HepG2 (cell line): ENCODE results near the gene DSCAML1. TPM values are rescaled to one million over a fixed set of nuclear protein-coding genes. Genes with fewer than 3 reads are reported as not detected.

ENCODE experiments used
- ATAC-seq: fragments of 200-7000 bp; cut with Tn5 transposase; 3 replicates; pipeline ENCODE4 v1.9.1; 2020; ENCODE audit warnings: mild to moderate bottlenecking, moderate library complexity
- BruUV-seq: library from RNA; stranded (reverse); fragments of 400-500 nt; replicated peaks from 2 replicates; lab custom pipeline; 2021; lab: Mats Ljungman, UMichigan
- CTCF ChIA-PET: fragments of 300-600 bp; formaldehyde crosslinking; extraction: SDS; loops from one replicate; lab custom pipeline; 2021; ENCODE audit warnings: low total read pairs, inconsistent platforms, low intra/inter-chr PET ratio; lab: Yijun Ruan, JAX
- POLR2A ChIA-PET: fragments of 350-600 bp; sonication (Branson Sonifier 250); formaldehyde crosslinking; loops from one replicate; lab custom pipeline; 2020; ENCODE audit warnings: antibody characterized with exemption, inconsistent platforms; lab: Yijun Ruan, JAX
- DNase-seq: peaks from one replicate; pipeline ENCODE4 v3.0.0-alpha.2; 2015; ENCODE audit warnings: low spot score
- FAIRE-seq: peaks from 3 replicates; lab custom pipeline; 2011; peaks lifted over from hg19 to GRCh38; lab: Jason Lieb, UNC
- H2AFZ ChIP-seq: one replicate; pipeline ENCODE4 v1.6.1; 2011; ENCODE audit warnings: low read length, inconsistent platforms
- H3K27ac ChIP-seq: fragments of 300-600 bp; 3 replicates; pipeline ENCODE4 v1.8.0; 2011; ENCODE audit warnings: mixed run types, mild to moderate bottlenecking, mixed read lengths, low read length, inconsistent platforms; ENCODE audit not compliant: insufficient read depth; ENCODE audit errors: extremely low read length
- H3K27me3 ChIP-seq, 2 experiments: fragments of 200-600 bp in 1 of 2; 2 replicates in 1 of 2; 3 replicates in 1 of 2; pipeline versions ENCODE4 v1.6.0 to v1.8.0; 2011; ENCODE audit warnings: low read length in 2 of 2, mild to moderate bottlenecking in 2 of 2, moderate library complexity in 2 of 2, inconsistent platforms in 1 of 2; ENCODE audit not compliant: insufficient read depth in 2 of 2, control insufficient read depth in 1 of 2
- H3K36me3 ChIP-seq, 2 experiments: fragments of 200-600 bp in 1 of 2; replicated peaks in 1 of 2; 2 replicates in 1 of 2; 3 replicates in 1 of 2; pipeline versions ENCODE4 v1.5.1 to v1.8.0; 2011; ENCODE audit warnings: low read length in 2 of 2, inconsistent platforms in 1 of 2; ENCODE audit not compliant: insufficient read depth in 2 of 2, control insufficient read depth in 1 of 2
- H3K4me1 ChIP-seq: 2 replicates; pipeline ENCODE4 v1.5.1; 2012; ENCODE audit warnings: low read length, inconsistent platforms; ENCODE audit not compliant: insufficient read depth
- H3K4me2 ChIP-seq: 2 replicates; pipeline ENCODE4 v1.6.0; 2011; ENCODE audit warnings: low read depth, low read length, inconsistent platforms
- H3K4me3 ChIP-seq, 3 experiments: fragments of 200-600 bp in 1 of 3; sonication (generic), shearing (Covaris generic) in 1 of 3; replicated peaks in 1 of 3; 2 replicates each; pipeline ENCODE4 v1.5.1; 2011 to 2016; ENCODE audit warnings: low read length in 3 of 3, inconsistent platforms in 2 of 3, low read depth in 2 of 3, mild to moderate bottlenecking in 2 of 3, control low read depth in 1 of 3, mixed read lengths in 1 of 3; ENCODE audit not compliant: insufficient read depth in 1 of 3
- H3K79me2 ChIP-seq: one replicate; pipeline ENCODE4 v1.6.1; 2011; ENCODE audit warnings: low read length, inconsistent platforms; ENCODE audit not compliant: insufficient read depth
- H3K9ac ChIP-seq: 2 replicates; pipeline ENCODE4 v1.6.0; 2011; ENCODE audit warnings: mild to moderate bottlenecking, low read depth, low read length, inconsistent platforms; ENCODE audit not compliant: insufficient read depth
- H3K9me3 ChIP-seq: 2 replicates; pipeline ENCODE4 v1.5.1; 2012; ENCODE audit warnings: mild to moderate bottlenecking, low read length
- H4K20me1 ChIP-seq: 2 replicates; pipeline ENCODE4 v1.6.0; 2011; ENCODE audit warnings: inconsistent platforms, mild to moderate bottlenecking, low read length, moderate library complexity; ENCODE audit not compliant: insufficient read depth
- CTCF ChIP-seq: sonication (generic); formaldehyde crosslinking; IDR thresholded peaks from 2 replicates; pipeline ENCODE4 v1.5.0; 2020; ENCODE audit warnings: mild to moderate bottlenecking, missing genetic modification reagents, moderate library complexity
- HNRNPK ChIP-seq: fragments of 200-400 bp; formaldehyde crosslinking; IDR thresholded peaks from 2 replicates; pipeline ENCODE4 v1.6.1; 2018; ENCODE audit warnings: low read length, low read depth, moderate library complexity, mild to moderate bottlenecking; ENCODE audit not compliant: poor library complexity, severe bottlenecking
- JDP2 ChIP-seq: sonication (generic); formaldehyde crosslinking; IDR thresholded peaks from 2 replicates; pipeline ENCODE4 v1.8.1; 2022; ENCODE audit warnings: missing genetic modification reagents, borderline replicate concordance
- RCOR2 ChIP-seq: IDR thresholded peaks from 2 replicates; pipeline ENCODE4 v1.6.1; 2016; ENCODE audit warnings: missing biosample characterization, missing genetic modification reagents
- ZFP91 ChIP-seq: sonication (generic); formaldehyde crosslinking; IDR thresholded peaks from 2 replicates; pipeline ENCODE4 v1.9.0; 2022; ENCODE audit warnings: missing genetic modification reagents, mild to moderate bottlenecking, borderline replicate concordance
- ZNF12 ChIP-seq: sonication (generic); formaldehyde crosslinking; IDR thresholded peaks from 2 replicates; pipeline ENCODE4 v1.5.0; 2020; ENCODE audit warnings: missing genetic modification reagents
- ZNF225 ChIP-seq: sonication (generic); formaldehyde crosslinking; IDR thresholded peaks from 2 replicates; pipeline ENCODE4 v1.4.0; 2020; ENCODE audit warnings: mild to moderate bottlenecking, missing genetic modification reagents
- WGBS: methylation state at CpG from one replicate; pipeline ENCODE4 v1.1.6; 2017; ENCODE audit warnings: low lambda C conversion rate; 5-methylcytosine and 5-hydroxymethylcytosine counted together
- in situ Hi-C: cut with HindIII; loops from 2 replicates; pipeline ENCODE4 v1.10.0; 2017; ENCODE audit warnings: low pct_unique_long_range_greater_than_20kb; ENCODE audit not compliant: extremely low pct_ligation_motif_present
- intact Hi-C: fragments of 100-400 bp; cut with micrococcal nuclease; formaldehyde crosslinking; loops from one replicate; pipeline ENCODE4 v1.10.0; 2022; ENCODE audit not compliant: unreplicated experiment
- polyA plus RNA-seq, 8 experiments: library from polyadenylated mRNA; depleted of rRNA in 3 of 8; stranded (reverse) in 7 of 8; unstranded in 1 of 8; fragments of >200 nt; fragmentation: Illumina TruSeq in 4 of 8; extraction: Trizol in 4 of 8; gene quantifications; 2 replicates each; pipeline versions ENCODE4 v1.2.1 to v1.2.3, GENCODE V29; 2011 to 2016; ENCODE audit warnings: low read depth in 4 of 8, missing spikeins in 1 of 8, mixed read lengths in 1 of 8; ENCODE audit not compliant: insufficient read depth in 1 of 8
- total RNA-seq, 5 experiments: library from RNA; depleted of rRNA; stranded (reverse); fragments of >200 nt; fragmentation: Illumina TruSeq; extraction: Trizol; gene quantifications; 2 replicates each; pipeline ENCODE4 v1.2.3, GENCODE V29; 2016; ENCODE audit warnings: low read depth in 1 of 5

The DSCAML1 gene
- total and polyA plus RNA-seq, 2 of the 13 experiments (the other 11 are each of a cell fraction or from before 2014, with no cell fraction given): 0.29 to 0.40 TPM

- TF ChIP-seq RCOR2 (CRISPR knock-in tag) (no peak), HNRNPK (no peak), JDP2 (CRISPR knock-in tag) (no peak)
These were observed 123.4 kb downstream of the DSCAML1 start (continued) for GRCh38 chr11:117673602-117674001.

- DNase-seq: no peak
- CTCF ChIA-PET: no interaction called here
- no peak for ATAC-seq
- no peaks in the 10 kb centered on the region for H3K4me1 ChIP-seq
- H3K79me2 ChIP-seq: no peaks in the 10 kb centered on the region
- BruUV-seq: no TSS peak
- no peak overlapping the region for H3K27ac ChIP-seq
- no peak overlapping the region for H2AFZ ChIP-seq
- H4K20me1 ChIP-seq: peaks cover 5% of the 10 kb centered on the region; the same call in 1 of the 2 replicates
- no peak for FAIRE-seq
- H3K9ac ChIP-seq: no peak overlapping the region
- H3K4me3 ChIP-seq: no peak overlapping the region
- H3K4me2 ChIP-seq: no peak overlapping the region
- H3K36me3 ChIP-seq: no peaks in the 10 kb centered on the region
- WGBS: 36% methylated on average over 4 of the region's 4 CpGs
- POLR2A ChIA-PET: no interaction called here
- H3K27me3 ChIP-seq: 0 out of 5 replicates have a peak, but pooled peaks cover 0 to 7% of the 10 kb centered on the region in 2 experiments
- in situ Hi-C loops (no loop called here), intact Hi-C loops (no loop called here)
- TF ChIP-seq ZFP91 (CRISPR knock-in tag) (no peak), CTCF (CRISPR knock-in tag) (no peak), ZNF12 (CRISPR knock-in tag) (no peak), ZNF225 (CRISPR knock-in tag) (no peak)
- TF ChIP-seq, all 625 proteins: peak for 0
- no peaks in the 10 kb centered on the region for H3K9me3 ChIP-seq
These were observed 125.6 kb downstream of the DSCAML1 start for GRCh38 chr11:117671370-117671769.
